NCI-H2227 treated with DMSO at 0.1 percent for 48 hours (cell line): ENCODE measurements around the gene RHOBTB1.

ENCODE experiments used
- DNase-seq: peaks from one replicate; lab custom pipeline; 2025; lab: John Stamatoyannopoulos, UW

Gene RHOBTB1

DNA sequence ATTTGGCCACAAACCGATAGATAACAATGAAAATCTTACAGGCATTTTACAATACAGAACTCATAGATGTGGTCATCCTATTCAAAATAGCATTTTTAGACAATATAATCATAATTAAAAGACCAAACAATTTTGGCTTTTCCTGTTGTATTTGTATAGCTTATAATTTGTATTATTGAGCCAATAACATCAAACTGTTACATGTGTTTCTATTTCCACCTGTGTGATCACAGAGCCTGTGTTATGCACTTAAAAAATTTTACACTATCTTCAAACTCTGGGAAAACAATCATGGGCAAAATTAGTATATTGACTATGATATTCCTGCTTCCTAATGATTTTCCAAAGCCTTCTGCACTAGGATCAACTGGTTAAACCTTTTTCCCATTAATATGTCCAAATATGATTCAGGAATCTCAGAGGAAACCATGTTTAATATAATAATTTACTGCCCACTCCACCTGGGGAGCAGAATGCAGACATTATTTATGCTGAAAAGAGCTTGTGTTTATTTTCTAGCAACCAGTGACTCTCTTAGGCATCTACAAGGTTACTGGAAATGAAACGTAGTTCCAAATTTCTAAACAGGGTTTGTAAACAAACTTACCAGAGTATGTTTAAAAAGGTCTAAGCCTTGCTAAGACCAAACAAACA lies 1.7 kb downstream of the RHOBTB1 start:
- DNase-seq: no peak

DNA sequence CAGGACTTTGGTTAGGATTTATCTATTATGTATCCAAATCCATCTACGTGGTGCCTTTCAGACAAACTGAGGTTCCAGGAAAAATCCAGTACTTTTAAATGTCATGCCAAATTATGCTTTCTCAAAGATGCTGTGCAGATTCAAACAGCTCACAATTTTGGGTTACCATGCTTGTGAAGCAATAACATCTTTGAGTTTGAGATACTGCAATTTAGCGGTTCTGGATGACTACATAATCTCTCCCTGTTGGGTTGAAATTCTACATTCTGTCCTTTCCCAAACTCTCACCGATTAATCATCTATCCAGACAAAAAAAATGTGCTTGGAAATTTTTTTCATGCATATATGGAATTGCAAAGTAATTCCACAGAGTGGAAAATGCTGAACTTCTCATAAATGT lies 3.5 kb downstream of the RHOBTB1 start:
- DNase-seq: no peak

DNA sequence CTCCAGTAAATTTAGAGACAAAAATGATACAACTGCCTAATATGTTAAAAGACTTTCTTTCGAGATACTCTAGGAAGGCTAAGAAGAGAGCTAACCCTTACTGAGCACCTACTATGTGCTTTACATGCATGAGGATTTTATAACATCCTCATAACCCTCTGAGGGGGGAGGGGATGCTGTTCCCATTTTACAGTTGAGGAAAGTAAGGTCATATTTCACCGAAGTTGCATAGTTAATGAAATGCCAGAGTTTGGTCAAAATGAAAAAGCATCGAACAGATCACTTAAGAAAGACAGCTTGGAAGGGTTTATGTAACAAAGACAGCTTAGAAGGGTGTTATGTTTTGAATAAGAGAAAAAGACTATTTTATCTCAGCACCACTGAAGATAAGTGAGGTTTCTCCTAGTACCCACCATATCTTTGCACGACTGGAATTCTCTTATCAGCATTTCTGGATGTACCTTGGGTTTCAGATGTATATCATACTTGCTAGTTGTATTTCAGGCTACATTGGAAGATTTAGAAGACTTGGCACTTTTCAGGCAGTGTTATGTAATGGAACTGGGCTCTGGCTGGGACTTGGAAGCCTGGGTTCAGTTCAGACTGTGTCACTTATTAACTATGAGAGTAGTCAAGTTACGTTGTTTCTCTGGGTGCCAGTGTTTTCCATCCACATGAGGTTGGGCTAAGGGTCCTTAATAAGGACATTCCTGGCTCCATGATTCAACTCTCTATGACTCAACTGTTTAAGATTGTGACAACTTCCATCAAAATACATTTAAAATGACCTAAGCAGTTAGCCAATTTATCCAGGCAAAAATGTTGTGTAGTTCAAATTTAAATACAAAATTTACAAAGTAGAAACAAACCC lies 6.0 kb downstream of the RHOBTB1 start:
- DNase-seq: no peak

DNA sequence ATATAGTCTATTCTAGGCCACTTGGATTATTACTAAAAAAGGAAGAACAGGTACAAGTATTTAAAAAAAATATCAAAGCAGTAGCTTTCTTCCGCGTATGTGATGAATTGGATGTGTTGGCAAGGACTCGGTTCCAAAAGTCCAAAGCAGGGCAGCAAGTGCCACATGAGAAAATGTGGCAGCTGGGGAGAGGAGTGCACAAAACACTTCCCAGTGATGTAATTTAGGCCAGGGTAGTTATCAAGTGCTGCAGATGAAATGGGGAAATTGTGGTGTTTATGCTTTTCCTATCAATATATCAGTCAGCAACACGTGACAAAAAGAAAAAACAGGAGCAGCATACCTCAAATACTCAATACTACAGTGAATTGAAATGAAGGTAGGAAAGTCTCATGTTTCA lies 7.0 kb downstream of the RHOBTB1 start:
- DNase-seq: no peak

DNA sequence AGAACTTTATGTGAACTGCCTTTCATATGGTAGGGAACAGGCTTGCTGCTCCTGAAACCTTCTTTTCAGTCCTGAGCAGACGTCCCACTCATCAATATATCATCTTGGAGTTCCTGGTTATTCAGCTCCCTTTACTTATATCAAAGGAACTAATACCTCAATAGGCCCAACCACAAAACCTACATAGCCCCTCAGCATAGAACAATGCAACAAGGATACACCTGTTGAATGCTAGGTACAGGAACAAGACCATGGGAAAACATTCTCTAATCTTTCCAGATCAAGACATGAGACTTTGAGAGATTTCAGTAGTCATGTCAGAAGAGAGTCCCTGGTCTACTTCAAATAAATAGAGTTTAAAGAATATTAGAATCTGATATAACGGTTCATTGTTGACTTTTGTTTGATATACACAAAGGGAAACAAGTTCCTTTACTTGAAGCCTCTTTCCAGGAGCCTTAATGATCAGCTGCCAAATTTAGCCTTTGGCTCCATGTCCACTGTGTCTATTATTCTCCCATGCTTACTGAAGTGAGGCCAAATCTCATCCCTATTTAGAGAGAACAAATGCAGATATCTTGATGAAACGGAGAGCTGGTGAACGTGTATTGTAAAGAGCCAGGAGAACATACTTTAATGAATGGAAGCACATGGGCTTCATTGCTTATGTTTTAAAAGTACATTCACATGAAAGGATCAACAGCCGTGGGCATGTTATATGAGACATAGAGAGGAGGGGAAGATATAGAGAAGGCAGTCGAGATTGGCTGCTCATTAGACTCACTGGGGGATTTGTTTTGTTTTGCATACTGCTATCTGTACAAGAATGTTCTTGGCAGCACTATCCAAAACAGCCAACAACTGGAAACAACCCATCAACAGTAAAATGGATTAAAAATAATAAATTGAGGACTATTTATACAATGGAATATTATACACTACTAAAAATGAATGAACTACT lies 9.5 kb downstream of the RHOBTB1 start:
- no peak for DNase-seq

DNA sequence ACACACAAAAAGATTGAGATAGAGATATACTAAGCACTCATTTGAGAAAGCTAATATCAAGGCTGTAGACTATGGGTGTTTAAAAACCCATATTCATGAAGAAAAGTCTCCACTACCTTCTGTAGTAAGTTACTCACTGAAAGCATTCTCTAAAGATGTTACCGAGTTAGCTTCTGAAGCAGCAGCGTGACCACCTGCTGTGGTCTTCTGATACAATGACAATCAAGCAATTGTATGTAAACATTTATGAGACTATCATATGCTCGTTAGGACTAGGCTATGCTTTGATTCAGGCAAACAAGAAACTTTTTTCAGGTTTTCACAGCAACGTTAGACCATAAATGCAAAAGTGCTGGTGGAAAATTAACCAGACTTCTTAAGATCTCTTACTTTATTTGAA lies 11.2 kb downstream of the RHOBTB1 start:
- no peak for DNase-seq

DNA sequence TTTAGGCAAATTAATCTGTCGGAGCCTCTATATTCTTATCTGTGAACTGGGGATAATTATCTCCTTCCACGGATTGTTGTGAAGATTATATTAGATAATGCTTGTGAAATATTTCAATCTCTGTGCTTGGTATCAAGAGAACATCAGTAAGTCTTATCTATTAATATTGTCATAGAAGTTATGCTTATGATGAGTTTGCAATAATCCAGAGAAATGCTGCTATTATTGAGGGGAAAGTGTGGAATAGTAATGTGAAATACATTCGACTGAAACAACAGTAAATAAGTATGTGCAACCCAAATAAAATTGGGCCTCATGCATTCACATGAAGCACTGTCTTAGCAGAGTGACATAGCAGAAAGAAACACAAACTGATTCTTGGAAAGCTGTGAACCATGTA lies 13.7 kb downstream of the RHOBTB1 start:
- DNase-seq: no peak

DNA sequence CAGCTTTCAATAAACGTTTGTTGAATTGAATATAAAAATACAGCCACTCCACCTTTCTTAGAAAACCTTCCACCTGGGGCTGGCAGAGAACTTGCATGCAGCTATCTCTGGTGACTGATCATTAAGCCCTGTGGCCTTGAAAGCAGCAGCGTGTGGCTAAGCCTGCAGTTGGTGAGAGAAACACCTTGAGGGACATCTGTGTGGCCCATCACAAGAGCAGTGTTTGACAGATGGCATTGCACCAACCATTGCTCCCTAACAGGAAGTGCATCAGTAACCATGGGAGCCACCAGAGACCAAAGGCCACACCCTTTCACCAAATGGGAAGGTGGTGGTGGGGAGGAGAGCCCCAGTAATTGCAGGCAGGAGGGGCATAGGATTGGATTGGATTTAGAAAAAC lies 22.4 kb downstream of the RHOBTB1 start:
- DNase-seq: no peak

DNA sequence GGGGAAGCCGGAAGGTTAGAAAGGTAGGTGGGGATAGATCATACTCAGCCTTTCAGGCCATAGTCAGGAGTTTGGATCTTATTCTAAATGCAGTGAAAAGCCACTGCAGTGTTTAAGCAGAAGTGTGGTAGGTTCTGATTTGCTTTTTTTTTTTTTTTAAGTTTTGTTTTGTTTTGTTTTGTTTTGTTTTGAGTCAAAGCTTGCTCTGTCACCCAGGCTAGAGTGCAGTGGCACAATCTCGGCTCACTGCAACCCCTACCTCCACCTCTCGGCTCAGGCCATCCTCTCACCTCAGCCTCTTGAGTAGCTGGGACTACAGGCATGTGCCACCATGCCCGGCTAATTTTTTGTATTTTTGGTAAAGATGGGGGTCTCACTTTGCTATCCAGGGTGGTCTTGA lies 23.5 kb downstream of the RHOBTB1 start:
- DNase-seq: no peak

DNA sequence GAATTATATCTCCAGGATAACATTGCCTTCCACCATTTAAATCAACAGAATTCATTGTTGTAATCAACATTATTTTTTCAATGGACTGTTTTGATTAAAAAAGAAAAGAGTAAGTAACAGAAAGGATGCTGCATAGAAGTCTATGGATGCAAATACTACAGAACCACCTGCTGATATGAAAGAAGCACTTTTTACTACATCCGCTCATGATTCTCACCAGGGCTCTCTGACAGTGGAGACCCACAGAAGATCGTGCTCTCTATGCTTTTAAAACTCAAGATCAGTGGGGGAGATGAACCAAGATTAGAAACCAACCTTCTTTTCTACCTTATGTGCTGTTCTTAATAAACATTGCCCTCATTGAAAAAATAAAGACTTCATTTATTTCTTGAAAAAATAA lies 24.4 kb downstream of the RHOBTB1 start:
- DNase-seq: no peak

DNA sequence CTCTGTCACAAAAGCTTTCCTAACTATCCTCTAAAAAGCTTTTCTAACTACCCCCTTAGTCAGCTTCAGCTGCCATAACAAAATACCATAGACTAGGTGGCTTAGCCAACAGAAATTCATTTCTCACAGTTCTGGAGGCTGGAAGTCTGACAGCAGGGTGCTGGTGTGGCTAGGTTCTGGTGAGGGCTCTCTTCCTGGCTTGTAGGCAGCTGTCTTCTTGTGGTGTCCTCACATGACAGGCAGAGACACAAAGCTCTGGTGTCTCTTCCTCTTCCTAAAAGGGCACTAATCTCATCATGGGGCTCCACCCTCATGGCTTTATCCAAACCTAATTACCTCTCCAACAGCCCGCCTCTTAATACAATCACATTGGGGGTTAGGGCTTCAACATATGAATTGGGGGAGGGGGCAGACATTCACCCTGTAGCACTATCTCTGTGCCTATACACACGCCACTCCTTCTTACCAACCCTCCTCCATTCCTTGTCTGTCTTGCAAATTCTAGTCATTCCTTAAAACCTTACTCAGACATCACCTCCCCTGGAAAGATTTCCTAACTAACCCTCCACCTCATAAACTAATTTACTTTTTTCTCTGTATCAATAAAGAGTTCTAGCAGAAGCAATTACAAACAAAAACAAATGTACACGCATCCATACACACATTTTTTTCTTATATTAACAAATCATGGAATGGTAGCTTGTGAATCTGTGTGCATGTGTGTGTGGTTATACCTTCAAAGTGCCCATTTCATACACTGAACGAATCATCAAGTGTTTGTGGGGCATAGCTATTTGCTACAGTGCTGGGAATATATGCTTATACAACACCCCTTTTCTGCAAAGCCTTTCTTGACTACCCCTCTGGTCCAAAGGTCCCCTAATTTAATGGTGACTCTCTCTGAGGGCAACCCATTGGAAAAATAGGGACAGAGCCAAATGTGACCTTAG lies 26.4 kb downstream of the RHOBTB1 start:
- no peak for DNase-seq

DNA sequence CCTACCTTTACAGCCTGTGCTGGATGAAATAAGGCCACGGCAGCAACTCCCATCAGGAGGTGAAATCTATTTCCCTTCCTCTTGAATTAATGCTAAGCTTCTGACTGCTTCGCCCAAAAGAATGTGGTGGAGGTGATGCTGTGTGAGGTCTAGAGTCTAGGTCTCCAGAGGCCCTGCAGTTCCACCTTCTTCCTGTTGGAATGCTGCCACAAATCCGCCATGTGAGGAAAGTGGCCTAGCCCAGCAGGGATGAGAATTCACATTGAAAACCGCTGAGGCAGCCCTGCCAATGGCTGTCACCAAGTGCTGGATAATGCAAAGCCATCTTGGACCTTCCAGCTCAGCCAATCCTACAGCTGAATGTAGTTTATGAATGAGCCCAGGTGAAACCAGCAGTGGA lies 28.0 kb downstream of the RHOBTB1 start:
- DNase-seq: no peak

DNA sequence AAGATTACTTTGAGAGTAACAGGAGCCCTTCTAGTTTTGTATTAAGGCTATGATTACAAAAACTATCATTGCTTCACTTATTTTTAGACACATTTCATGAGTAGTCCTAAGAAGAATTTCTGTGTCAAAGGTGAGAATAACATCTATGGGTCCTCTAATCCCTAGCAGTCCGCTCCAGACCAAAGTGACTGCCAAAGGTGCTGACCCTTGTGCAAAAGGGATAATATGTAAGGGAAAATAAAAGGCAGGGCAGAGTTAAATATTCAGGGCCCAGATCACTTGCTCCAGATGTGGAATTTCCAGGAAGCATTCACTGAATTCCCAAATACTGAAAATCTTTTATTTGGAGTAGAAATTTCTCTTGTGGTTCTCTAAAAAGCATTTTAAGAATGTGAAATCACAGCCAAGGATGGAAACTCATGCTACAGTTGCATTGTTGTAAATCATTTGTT lies 29.3 kb downstream of the RHOBTB1 start:
- no peak for DNase-seq

DNA sequence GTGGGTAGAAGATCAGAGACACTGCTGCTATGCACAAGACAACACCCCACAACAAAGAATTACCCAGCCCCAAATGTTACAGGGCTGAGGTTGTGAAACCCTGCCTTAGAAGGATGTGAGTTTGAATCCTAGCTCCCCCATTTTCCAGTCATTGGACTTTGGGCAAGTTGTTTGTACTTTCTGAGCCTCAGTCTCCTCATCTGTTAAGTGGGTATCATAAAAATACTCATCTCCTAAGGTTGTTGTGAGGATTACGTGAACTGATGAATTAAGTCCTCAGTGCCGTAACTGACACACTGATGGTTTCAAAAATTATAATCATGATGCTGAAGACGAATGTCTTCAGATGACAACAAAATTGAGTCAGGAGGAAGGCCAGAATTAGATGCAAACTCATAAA lies 30.3 kb downstream of the RHOBTB1 start:
- no peak for DNase-seq

DNA sequence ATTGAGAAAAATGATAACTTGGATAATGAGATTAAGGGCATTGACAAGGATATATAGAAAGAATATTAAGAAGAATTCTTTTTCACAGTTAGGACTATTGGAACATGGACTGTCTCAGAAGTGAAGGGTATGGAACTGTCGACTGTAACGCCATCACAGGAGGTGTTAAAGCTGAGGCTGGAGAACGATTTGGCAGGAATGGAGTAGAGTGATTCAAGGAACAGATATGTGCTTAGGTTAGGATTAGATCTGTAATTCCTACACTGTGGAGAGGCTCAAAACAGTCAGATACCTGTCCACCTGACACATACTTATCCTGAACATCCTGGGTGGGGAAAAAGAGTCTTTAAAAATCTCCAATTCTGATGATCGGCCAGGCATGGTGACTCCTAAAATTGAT lies 30.9 kb downstream of the RHOBTB1 start:
- DNase-seq: no peak

DNA sequence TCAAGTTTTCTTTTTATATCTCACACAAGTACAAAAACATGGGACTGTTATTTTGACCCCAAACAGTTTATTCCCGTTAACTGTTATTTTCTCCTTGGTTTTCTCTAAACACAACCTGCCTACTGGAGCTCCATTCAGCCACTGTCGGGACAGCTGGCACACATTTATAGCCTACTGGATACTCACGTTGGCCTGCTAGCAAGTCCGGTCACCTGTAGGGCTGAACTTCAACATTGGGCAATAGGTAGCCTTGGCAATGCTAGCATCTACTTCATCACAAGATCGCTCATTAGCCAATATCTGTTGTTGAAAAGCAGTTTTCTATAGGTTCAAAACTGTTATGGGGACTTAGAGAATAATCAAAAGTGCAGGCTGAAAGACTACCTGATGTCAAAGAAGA lies 32.3 kb downstream of the RHOBTB1 start:
- no peak for DNase-seq

DNA sequence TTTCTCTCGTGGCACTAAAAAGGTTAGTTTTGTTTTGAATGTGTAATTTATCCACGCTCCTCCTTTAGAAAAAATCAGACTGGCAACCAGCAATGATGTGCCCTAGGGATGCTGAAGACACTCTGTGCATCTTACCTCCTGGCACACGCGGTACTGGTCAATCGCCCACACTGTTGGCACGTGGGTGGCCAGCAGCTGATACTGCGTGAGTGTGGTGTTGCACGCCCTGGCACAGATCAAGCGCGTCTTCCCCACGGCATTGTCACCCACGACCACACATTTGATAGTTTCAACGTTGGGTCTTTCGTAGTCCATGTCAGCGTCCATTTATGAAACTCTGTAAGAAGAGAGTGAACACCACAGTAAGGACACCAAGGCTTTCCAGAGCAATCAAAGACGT lies 32.8 kb downstream of the RHOBTB1 start:
- no peak for DNase-seq

DNA sequence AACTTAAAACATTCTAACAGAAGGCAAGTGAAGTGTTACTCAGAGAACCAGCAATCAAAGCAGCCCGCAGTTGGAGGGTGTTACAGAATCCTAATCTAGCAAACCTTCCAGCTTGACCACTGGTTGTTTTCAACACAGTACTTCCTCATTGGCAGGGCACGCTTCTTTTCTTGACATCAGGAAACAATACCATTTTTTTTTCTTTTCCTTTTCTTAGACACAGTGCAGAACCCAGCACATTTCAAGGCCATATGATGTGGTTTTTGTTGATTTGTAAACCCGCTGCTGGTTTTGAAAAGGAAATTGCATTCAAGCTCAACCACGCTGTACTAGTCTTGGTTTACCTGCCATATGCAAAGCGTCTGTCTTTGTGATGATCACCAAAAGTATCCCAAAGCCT lies 33.4 kb downstream of the RHOBTB1 start:
- DNase-seq: no peak

DNA sequence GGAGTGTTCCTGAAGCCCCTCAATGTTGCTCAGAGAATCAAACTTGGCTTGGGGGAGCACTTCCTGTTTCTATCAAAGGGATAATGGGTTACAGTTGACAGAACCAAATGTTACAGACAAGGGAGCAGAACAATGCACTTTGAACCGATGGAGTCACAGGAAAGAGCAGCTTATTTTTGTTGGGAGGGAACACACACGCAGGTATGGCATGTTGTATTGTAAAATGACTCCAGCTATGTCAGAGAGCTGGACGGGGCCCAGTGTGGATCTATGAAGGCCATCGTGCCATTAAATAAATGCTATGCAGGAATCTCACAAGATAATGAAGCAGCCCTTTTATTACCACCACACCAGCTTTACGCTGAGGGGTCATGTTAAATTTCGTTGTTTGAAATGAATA lies 35.1 kb downstream of the RHOBTB1 start:
- no peak for DNase-seq

DNA sequence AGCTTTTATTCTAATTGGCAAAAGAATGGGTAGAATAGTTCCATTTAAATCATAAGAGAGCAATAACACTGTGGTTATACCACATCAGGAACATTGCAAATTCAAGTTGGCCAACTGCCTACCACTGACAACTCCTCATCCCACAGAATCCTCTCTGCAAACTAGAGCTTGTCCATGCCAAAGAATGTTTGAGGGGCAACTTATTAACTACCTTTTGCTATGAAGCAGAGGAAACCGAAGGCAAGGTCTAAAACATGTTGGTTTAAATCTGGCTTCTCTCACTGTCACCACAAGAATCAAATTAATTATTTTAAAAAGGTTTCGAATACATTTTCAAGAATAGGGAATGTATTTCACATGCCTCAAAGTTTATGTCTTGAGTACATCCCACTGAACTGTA lies 36.0 kb downstream of the RHOBTB1 start:
- no peak for DNase-seq

DNA sequence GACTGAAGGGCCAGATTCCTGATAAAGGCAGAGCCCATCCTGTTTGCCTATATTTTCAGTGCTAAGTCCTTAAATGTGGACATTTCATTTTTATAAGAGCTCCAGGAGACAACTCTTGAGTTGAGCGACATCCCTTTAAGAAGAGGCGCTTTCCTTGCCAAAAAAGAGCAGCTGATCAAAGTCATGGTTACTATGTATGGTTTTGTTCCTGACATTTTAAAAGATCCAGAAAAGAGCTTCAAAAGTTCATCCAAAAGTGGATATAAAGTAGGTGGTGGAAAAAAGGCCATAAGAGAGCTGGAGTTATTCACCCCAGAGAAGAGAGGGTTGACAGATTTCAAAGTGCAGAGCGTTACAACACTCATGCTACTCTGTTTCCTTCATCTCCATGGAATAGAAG lies 36.7 kb downstream of the RHOBTB1 start:
- no peak for DNase-seq
